IMR-90 (cell line): ENCODE measurements around the gene MED23. TPM values are rescaled to one million over a fixed set of nuclear protein-coding genes. Genes with fewer than 3 reads are reported as not detected.

Source experiments
- microRNA-seq, 2 experiments: library from miRNA; stranded (forward) in 1 of 2; unstranded in 1 of 2; fragments of 10-50 nt in 1 of 2; fragments of <30 nt in 1 of 2; gene quantifications in 1 of 2; microRNA quantifications in 1 of 2; one replicate each; pipeline versions ENCODE3 to v1.1.0; 2013 to 2020; ENCODE audit not compliant: insufficient read depth in 1 of 2, insufficient read length in 1 of 2, unreplicated experiment in 1 of 2
- polyA plus RNA-seq, 3 experiments: library from polyadenylated mRNA; depleted of rRNA; stranded (reverse); fragments of >200 nt; gene quantifications; 2 replicates each; pipeline ENCODE4 v1.2.3, GENCODE V29; 2012; ENCODE audit warnings: low replicate concordance in 1 of 3
- small RNA-seq, 5 experiments: library from RNA; depleted of rRNA; stranded (forward); fragments of <200 nt; gene quantifications; one replicate each; pipeline ENCODE3, GENCODE V24; 2012
- total RNA-seq: library from RNA; depleted of rRNA; stranded (reverse); fragments of >200 nt; gene quantifications from 2 replicates; pipeline ENCODE4 v1.2.3, GENCODE V29; 2012; rRNA removed

The MED23 gene
- total and polyA plus RNA-seq, 2 of the 4 experiments (the other 2 are of a cell fraction), result 16.0 to 40.7 TPM

Small RNA genes lying within 50 kb of the gene (microRNA-seq; reads per million reads assigned to microRNA genes)
- not detected for gene RNU4-18P (ENCODE audit: insufficient read depth, insufficient read length)

Small RNA genes lying within 50 kb of the gene (small RNA-seq; reads per million reads assigned to genes)
- gene RNU4-18P, result 0 reads per million in 5 experiments

Other genes with a start within 250 kb of the MED23 start
- not detected in 2 replicates for gene ARG1, start 55.0 kb downstream of the MED23 start, total RNA-seq
- not detected in 2 replicates for gene ARG1, start 55.0 kb downstream of the MED23 start, polyA plus RNA-seq (2012; rRNA removed)
- under 0.01 TPM in 1 of 2 replicates, not detected in the other for gene ENPP3, start 9.1 kb upstream of the MED23 start, total RNA-seq
- gene ENPP3, start 9.1 kb upstream of the MED23 start, polyA plus RNA-seq (2012; rRNA removed), result 0.05 TPM in 1 of 2 replicates, not detected in the other
- not detected in 2 replicates for gene OR2A4, start 73.2 kb upstream of the MED23 start, total RNA-seq
- gene OR2A4, start 73.2 kb upstream of the MED23 start, polyA plus RNA-seq (2012; rRNA removed), result not detected in 2 replicates
- not detected in 2 replicates for gene CTAGE9, start 82.8 kb upstream of the MED23 start, total RNA-seq
- gene CTAGE9, start 82.8 kb upstream of the MED23 start, polyA plus RNA-seq (2012; rRNA removed), result not detected in 2 replicates
- 38.9 and 39.4 TPM in 2 replicates for gene ENPP1, start 179.8 kb upstream of the MED23 start, total RNA-seq
- 10.5 and 10.9 TPM in 2 replicates for gene ENPP1, start 179.8 kb upstream of the MED23 start, polyA plus RNA-seq (2012; rRNA removed)